Activated CD4-positive, alpha-beta T cell treated with anti-CD3 and anti-CD28 coated beads, Interleukin-2, amount 50 U/mL, for 1 hour (primary cell): Measurements from ENCODE around the gene CAMK1G.

Experiments
- DNase-seq: peaks from one replicate; pipeline ENCODE4 v3.0.0-alpha.2; 2020

The CAMK1G gene

DNA sequence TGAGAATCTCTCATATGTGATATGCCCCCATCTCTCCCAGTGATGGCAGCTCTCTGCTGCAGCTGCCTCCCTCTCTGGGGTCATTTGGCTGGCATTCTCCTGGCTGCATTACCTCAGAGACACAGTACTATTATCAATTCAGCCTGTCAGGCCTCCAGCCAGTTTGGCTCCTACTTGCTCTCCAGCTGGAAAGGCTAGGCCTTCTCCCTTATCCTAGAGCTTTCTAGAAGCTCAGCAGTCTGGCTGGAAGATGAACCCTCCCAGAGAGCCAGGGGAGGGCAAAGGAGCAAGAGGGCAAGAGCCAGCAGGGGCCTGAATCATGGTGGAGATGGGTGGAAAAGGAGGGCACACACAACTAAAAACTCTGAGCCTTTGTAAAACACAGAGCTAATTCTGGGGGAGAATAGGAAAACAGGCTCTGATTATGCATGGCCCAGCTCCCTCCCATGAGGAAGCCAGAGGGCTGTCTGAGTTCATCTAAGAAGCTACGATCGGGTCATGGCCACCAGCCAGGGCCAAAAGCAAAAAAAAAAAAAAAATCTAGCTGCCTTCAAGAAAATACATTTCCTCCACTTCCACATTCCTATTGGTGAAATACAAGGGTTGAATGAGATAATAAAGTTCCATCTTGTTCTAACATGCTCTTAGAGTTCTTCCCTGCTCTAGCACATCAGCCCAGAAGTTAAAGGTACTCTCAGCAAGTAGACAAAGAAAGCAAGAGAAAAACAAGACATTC, 59.9 kb downstream of the CAMK1G start:
- DNase-seq: no peak

GRCh38 chr1:209645574-209646452, 62.3 kb downstream of the CAMK1G start:
- DNase-seq: no peak

DNA sequence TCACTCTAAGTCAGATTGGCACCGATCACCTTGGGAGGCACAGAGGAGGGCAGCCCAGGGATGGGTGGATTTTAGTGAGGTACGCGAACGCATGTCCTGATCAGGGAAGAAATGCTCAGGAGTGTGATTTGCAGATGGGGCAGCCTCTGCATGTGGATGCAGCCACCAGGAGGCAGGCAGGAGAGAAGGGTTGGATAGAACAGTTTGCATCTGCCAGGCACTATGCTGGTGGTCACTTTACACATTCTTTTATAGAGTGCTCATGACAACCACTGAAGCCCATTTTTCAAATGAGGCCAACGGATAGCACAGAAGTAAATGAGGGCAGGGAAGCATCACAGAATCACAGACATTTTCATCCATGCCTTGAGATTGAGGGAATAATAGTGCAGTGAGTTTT, 63.0 kb downstream of the CAMK1G start:
- no peak for DNase-seq

DNA sequence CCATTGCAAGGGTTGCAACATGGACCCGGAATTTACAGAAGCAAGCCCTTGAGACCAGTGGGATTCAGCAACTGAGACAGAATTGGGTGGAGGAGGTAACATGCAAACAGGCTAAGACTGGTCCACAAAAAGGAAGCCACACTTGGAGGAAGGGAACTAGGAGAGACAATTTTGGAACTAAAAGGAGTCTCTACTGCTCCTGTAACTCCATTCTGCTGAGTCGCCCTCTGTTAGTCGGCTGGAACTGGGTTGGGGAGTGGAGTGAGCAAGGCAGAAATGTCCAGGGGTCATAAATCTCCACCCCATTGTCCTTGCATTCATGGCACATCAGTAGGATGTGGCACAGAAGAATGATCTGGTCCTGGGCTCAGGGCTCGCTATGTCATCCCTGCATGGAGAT, 63.6 kb downstream of the CAMK1G start:
- no peak for DNase-seq

GRCh38 chr1:209648346-209648745, 64.8 kb downstream of the CAMK1G start:
- no peak for DNase-seq

GRCh38 chr1:209648931-209649776, 65.6 kb downstream of the CAMK1G start:
- no peak for DNase-seq

DNA sequence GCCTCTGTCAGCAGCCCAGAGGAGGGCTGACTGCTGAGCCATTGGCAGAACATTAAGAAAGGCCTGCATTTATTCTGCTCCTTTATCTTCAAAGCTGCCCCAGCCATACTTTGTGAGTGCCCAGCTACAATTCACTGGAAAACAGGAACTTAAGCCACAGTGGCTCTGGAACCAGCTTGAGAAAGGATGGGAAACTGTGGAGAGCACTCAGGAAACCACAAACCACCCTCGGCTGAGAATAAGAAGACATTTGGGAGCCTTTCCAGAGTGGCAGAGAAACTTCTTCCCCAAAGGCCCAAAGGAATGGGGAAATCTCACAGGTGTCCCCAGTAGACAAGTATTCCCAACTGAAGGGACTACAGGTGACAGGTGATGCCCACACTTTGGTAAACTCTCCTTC, 66.9 kb downstream of the CAMK1G start:
- no peak for DNase-seq

GRCh38 chr1:209651138-209651587, 67.6 kb downstream of the CAMK1G start:
- DNase-seq: peak; percentile 36

GRCh38 chr1:209652121-209652735, 68.7 kb downstream of the CAMK1G start, which contains the start of gene LAMB3:
TSS of gene LAMB3 (minus strand) at chr1:209652425. CDS start at chr1:209650944, 1,481 bp downstream.
- DNase-seq: no peak

- DNase-seq: peak; percentile 1
Measured at GRCh38 chr1:209652873-209653401, 69.4 kb downstream of the CAMK1G start.

- DNase-seq: no peak
Measured at GRCh38 chr1:209653915-209654351, 70.4 kb downstream of the CAMK1G start.

DNA sequence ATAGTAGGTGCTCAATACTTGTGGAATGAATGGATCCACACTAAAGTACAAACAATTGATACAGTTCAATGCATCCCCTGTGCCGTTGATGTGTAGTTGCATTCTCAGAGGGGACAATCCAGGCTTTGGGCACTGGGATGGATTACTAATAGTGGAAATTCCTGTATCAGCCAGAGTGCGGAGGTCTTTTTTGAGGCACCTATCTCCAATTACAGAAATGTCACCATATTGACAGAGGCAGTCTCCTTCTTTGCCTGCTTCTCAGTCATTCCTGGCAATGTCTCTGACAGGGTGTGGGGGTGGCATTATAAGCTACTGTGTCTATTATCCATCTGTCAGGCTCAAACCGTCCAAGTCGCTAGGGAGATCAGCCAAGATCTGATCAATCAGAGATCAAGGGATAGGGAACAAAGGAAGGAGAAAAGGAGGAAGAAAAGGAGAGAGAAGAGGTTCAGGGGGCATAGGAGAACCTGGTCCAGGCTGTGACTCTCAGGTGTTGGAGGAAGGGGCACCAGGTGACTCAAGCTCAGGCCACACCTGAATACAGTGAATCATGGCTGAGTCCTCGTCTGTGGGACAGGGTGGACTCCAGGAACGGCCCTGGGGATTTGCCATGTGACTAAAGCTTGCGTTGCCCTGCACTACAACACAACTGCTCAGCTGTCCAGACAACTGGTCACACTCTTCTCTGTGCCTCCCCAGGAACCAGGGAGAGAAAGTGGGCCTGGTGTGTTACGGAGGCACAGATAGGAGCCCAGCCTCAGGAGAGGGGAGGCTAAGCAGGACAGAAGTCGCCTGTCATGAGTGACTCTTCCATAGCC, 72.1 kb downstream of the CAMK1G start:
- no peak for DNase-seq

DNA sequence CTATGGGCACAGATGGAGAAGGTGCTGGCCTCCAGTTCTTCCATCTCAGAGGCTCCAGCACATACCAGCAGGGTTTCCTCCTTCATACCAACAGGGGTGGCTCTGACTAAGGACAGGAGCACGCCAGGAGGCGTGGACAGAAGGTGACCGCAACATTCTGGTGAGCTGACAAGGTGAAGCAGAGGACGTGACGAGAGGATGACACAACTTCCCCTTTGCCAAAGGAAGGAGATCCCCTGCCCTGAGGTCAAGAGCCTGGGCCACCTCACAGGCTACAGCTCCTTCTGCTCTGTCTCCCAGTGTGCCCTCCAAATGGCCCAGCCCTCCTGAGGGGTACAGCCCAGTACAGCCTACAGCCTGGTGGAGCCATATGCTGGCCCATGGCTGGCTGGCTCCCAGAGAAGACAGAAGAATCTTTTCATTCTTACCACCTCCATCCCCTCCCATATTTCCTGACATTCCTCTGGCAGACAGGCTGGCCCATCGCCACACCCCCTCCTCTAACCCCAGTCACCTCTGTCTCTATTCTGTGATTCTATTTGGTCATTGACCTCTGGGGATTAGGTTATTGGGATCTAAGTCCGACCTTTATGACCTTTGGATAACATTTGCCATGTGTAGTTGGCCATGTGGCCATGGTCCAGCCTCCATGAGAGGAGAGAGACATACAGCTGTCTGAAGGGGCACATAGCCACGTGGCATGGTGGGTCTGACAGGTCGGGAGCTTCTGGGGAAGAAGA, 73.8 kb downstream of the CAMK1G start:
- no peak for DNase-seq

- DNase-seq: no peak
Measured at GRCh38 chr1:209657918-209658317, 74.4 kb downstream of the CAMK1G start.

DNA sequence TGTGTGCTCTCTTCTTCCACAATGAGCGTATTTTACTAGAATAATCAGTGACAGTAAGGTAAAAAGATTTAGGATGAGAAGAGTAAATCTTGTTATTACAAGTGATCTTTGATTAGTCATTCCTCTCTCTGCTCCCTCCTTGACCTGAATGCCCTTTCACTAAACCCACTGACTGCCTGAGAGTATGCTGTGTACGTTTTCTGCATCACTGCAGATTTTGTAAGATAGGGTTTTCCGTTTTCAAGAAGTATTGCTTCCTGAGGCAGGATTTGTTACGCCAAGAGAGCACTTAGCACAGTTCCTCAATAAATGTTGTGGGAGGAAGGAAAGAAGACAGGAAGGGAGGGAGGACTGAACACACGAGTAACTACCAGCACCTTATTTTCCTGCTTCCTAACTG, 76.4 kb downstream of the CAMK1G start:
- DNase-seq: no peak

- DNase-seq: no peak
Measured at GRCh38 chr1:209661071-209661470, 77.6 kb downstream of the CAMK1G start.

DNA sequence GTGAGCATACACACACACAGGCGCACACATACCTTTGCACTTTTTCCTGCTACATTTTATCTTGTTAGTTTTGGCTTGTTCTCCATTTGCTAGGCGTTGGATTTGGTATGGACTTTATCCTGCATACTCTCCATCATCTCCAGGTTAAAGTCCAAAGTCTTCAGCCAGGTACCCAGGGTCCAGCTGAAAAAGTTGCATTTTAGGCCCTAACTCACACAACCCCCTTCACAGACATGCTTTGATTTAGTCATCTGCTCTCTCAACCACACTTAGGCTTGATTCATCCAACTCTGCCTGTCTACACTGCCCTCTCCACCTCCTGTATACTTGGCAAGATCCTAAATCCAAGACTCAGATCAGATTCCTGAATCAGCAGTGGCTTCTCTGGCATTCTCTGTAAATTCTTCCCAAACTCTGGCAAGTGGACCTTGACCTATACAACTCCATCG, 79.4 kb downstream of the CAMK1G start:
- DNase-seq: no peak
